K562 (cell line): ENCODE measurements around the gene ADSS1. TPM values are rescaled to one million over a fixed set of nuclear protein-coding genes. Genes with fewer than 3 reads are reported as not detected.

ENCODE experiments used
- CREM ChIP-seq: IDR thresholded peaks from 2 replicates; pipeline ENCODE4 v1.6.1; 2014; ENCODE audit warnings: antibody characterized with exemption, low read depth
- DNMT1 ChIP-seq: fragments of 450-650 bp; IDR thresholded peaks from 2 replicates; pipeline ENCODE4 v1.6.1; 2016; ENCODE audit warnings: antibody characterized with exemption, mild to moderate bottlenecking
- FOXP1 ChIP-seq: sonication (generic); formaldehyde crosslinking; IDR thresholded peaks from 2 replicates; pipeline ENCODE4 v1.8.0; 2022; ENCODE audit warnings: mild to moderate bottlenecking, missing genetic modification reagents
- MTA1 ChIP-seq: fragments of 450-650 bp; IDR thresholded peaks from 2 replicates; pipeline ENCODE4 v1.6.1; 2017; ENCODE audit warnings: borderline replicate concordance
- PCBP1 ChIP-seq: fragments of 200-400 bp; formaldehyde crosslinking; IDR thresholded peaks from 2 replicates; pipeline ENCODE4 v1.6.1; 2018; ENCODE audit warnings: mild to moderate bottlenecking, low read depth, low read length; ENCODE audit not compliant: poor library complexity, severe bottlenecking
- RBFOX2 ChIP-seq: fragments of 200-400 bp; formaldehyde crosslinking; IDR thresholded peaks from 2 replicates; pipeline ENCODE4 v1.6.1; 2017; ENCODE audit warnings: low read depth, mild to moderate bottlenecking, low read length, moderate library complexity
- REST ChIP-seq, 2 experiments: fragments of 450-650 bp; formaldehyde crosslinking in 1 of 2; IDR thresholded peaks; 2 replicates each; pipeline versions ENCODE4 v1.4.0 to v1.6.1; 2014 to 2020; ENCODE audit warnings: mild to moderate bottlenecking in 2 of 2, borderline replicate concordance in 1 of 2, low read depth in 1 of 2
- XRCC4 ChIP-seq: IDR thresholded peaks from one replicate; pipeline ENCODE4 v1.6.1; 2011; ENCODE audit not compliant: insufficient read depth, insufficient read length; ENCODE audit errors: extremely low read depth
- ZBTB43 ChIP-seq: sonication (generic); formaldehyde crosslinking; IDR thresholded peaks from 2 replicates; pipeline ENCODE4 v1.8.0; 2023; ENCODE audit warnings: mild to moderate bottlenecking, missing genetic modification reagents
- ZBTB5 ChIP-seq: fragments of 450-650 bp; IDR thresholded peaks from 2 replicates; pipeline ENCODE4 v1.6.1; 2017; ENCODE audit warnings: antibody characterized with exemption
- ZNF644 ChIP-seq: fragments of 200-800 bp; sonication (Bioruptor generic); IDR thresholded peaks from 2 replicates; pipeline ENCODE4 v1.6.1; 2016; ENCODE audit warnings: low read depth, missing genetic modification characterization, missing compliant biosample characterization
- polyA plus RNA-seq, 8 experiments: library from polyadenylated mRNA; depleted of rRNA in 4 of 8; stranded (reverse) in 5 of 8; unstranded in 3 of 8; fragments of >200 nt; fragmentation: Nextera tagmentation in 2 of 8; fragmentation: Illumina TruSeq in 1 of 8; extraction: Ambion mirVana in 2 of 8; extraction: Trizol in 1 of 8; gene quantifications; 2 replicates each; pipeline versions ENCODE4 v1.2.1 to v1.2.3, GENCODE V29; 2011 to 2014; ENCODE audit warnings: inconsistent platforms in 1 of 8, missing spikeins in 1 of 8
- total RNA-seq, 7 experiments: library from RNA; depleted of rRNA in 6 of 7; stranded (reverse); fragments of >200 nt in 6 of 7; fragmentation: Illumina TruSeq in 2 of 7; extraction: Trizol in 2 of 7; gene quantifications; 2 replicates each; pipeline versions ENCODE4 v1.2.1 to v1.2.3, GENCODE V29; 2011 to 2021; ENCODE audit warnings: low replicate concordance in 1 of 7
- TF ChIP-seq, protein P1 (sequence below): fragments of 250-450 bp; sonication (Bioruptor Pico); IDR thresholded peaks from 2 replicates; pipeline ENCODE4 v1.8.0; 2021; ENCODE audit warnings: moderate library complexity, mild to moderate bottlenecking, inconsistent platforms

Gene ADSS1
- total and polyA plus RNA-seq, 9 of the 15 experiments (the other 6 are each of a cell fraction or from before 2014, with no cell fraction given), result 0.53 to 5.9 (median 3.9) TPM

DNA sequence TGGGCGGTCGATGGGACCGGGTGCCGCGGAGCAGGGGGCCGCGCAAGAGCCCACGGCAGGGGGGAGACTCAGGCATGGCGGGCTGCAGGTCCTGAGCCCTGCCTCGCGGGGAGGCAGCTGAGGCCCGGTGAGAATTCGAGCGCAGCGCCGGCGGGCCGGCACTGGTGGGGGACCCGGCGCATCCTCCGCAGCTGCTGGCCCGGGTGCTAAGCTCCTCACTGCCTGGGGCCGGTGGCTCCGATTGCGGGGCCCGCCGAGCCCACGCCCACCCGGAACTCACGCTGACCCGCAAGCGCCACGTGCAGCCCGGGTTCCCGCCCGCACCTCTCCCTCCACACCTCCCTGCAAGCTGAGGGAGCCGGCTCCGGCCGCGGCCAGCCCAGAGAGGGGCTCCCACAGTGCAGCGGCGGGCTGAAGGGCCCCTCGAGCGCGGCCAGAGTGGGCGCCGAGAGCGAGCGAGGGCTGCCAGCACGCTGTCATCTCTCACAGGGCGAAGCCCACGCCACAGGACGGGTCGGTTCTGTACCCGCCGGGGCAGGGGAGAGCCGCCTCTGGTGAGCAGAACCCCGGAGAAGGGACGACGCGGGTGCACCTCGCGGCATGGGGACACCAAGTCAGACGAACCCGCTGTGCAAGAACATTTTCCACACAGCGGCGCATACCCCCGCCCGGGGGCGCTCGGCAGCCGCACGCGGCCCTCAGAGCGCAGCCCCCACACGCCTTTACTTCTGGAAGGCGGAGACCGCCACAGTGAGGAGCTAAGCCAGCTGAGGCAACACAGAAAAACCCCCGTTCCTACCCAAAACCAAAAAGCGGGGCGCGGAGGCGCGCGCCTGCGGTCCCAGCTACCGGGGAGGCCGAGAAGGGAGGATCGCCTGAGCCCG lies 27.8 kb downstream of the ADSS1 start (continued):
- no peak for TF ChIP-seq ZBTB5
- 0 out of 2 replicates have a peak, but pooled peaks have one; percentile 70 for TF ChIP-seq FOXP1 (CRISPR knock-in tag)
- no peak for TF ChIP-seq DNMT1
- TF ChIP-seq MTA1, result no peak
- TF ChIP-seq ZNF644 (tag), result no peak
- TF ChIP-seq, protein P1, sequence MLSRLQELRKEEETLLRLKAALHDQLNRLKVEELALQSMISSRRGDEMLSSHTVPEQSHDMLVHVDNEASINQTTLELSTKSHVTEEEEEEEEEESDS (CRISPR knock-in tag), result no peak
- TF ChIP-seq ZBTB43 (CRISPR knock-in tag), result no peak
- no peak for TF ChIP-seq XRCC4
- 0 out of 2 replicates have a peak, but pooled peaks have one; percentile 13 for TF ChIP-seq REST (IDR thresholded peaks at IDR 0.05; ENCODE audit: borderline replicate concordance)
- TF ChIP-seq REST (CRISPR knock-in tag; IDR thresholded peaks at IDR 0.05; ENCODE audit: low read depth), result no peak
- TF ChIP-seq CREM, result no peak
- peak; percentile 71 for TF ChIP-seq RBFOX2
- TF ChIP-seq PCBP1, result peak; percentile 31
